NCI-H128 (cell line): Measurements from ENCODE around the gene CLDN7.
A peak's percentile ranks its signal among the peaks of the same experiment; 100 is the strongest.

ENCODE experiments used
- DNase-seq: peaks from one replicate; lab custom pipeline; 2025; ENCODE audit not compliant: unreplicated experiment; lab: John Stamatoyannopoulos, UW

CLDN7 gene

GRCh38 chr17:7289256-7290032 lies 27.2 kb upstream of the CLDN7 start:
- no peak for DNase-seq

GRCh38 chr17:7285679-7286078 lies 23.4 kb upstream of the CLDN7 start:
- no peak for DNase-seq

- no peak for DNase-seq
These were observed 22.6 kb upstream of the CLDN7 start for GRCh38 chr17:7284911-7285310.

- DNase-seq, result no peak
These were observed 21.4 kb upstream of the CLDN7 start for GRCh38 chr17:7283471-7284216.

GRCh38 chr17:7282752-7283321 lies 20.6 kb upstream of the CLDN7 start:
- DNase-seq, result no peak

- DNase-seq, result no peak
These were observed 19.9 kb upstream of the CLDN7 start for GRCh38 chr17:7281953-7282751.

GRCh38 chr17:7281074-7281952 lies 19.0 kb upstream of the CLDN7 start, which contains the start of gene SLC2A4:
Gene SLC2A4, plus strand, starts transcription at chr17:7281718. Its CDS starts 217 bp downstream, at chr17:7281935.
- DNase-seq, result peak; percentile 83

- peak; percentile 58 for DNase-seq
These were observed 18.3 kb upstream of the CLDN7 start for GRCh38 chr17:7280519-7281073.

GRCh38 chr17:7279448-7279847 lies 17.2 kb upstream of the CLDN7 start:
- DNase-seq, result no peak

GRCh38 chr17:7266784-7267183 lies 4.5 kb upstream of the CLDN7 start:
- no peak for DNase-seq

GRCh38 chr17:7263801-7264078 lies 1.5 kb upstream of the CLDN7 start:
- no peak for DNase-seq

GRCh38 chr17:7262935-7263800 lies 890 bp upstream of the CLDN7 start:
- DNase-seq, result no peak

- no peak for DNase-seq
These were observed 693 bp downstream of the CLDN7 start for GRCh38 chr17:7261379-7262191.

- DNase-seq, result no peak
These were observed 1.5 kb downstream of the CLDN7 start for GRCh38 chr17:7260651-7261378.

GRCh38 chr17:7260151-7260550 lies 2.1 kb downstream of the CLDN7 start:
- DNase-seq, result no peak

- no peak for DNase-seq
These were observed 2.8 kb downstream of the CLDN7 start for GRCh38 chr17:7259555-7259889.

- DNase-seq, result no peak
These were observed 3.3 kb downstream of the CLDN7 start for GRCh38 chr17:7258731-7259554.
